DOHH2 (cell line): ENCODE results near the gene CD27.
"Not testable (repeated sequence)": the region's sequence is repeated elsewhere in the genome, so short reads cannot be mapped to it uniquely, and the experiment has no call there.

Source experiments
- EZH2phosphoT487 ChIP-seq: fragments of 200-600 bp; sonication (generic); IDR thresholded peaks from 2 replicates; pipeline ENCODE4 v1.6.1; 2017; ENCODE audit warnings: borderline replicate concordance, mild to moderate bottlenecking, antibody characterized with exemption, low read length, moderate library complexity, mixed read lengths
- TF ChIP-seq, protein P1 (sequence below): fragments of 200-600 bp; sonication (generic); IDR thresholded peaks from one replicate; pipeline ENCODE4 v1.5.1; 2014; ENCODE audit warnings: antibody characterized with exemption, mild to moderate bottlenecking, low read depth, low read length; ENCODE audit not compliant: poor library complexity, severe bottlenecking

DNA sequence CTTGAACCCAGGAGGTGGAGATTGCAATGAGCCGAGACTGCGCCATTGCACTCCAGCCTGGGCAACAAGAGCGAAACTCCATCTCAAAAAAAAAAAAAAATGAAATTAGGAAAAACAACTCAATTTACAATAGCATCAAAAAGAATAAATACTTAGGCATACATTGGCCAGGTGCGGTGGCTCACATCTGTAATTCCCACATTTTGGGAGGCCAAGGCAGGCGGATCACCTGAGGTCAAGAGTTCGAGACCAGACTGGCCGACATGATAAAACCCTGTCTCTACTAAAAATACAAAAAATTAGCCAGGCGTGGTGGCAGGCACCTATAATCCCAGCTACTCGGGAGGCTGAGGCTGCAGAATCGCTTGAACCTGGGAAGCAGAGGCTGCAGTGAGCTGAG, 17.0 kb upstream of the CD27 start:
- TF ChIP-seq, protein P1, sequence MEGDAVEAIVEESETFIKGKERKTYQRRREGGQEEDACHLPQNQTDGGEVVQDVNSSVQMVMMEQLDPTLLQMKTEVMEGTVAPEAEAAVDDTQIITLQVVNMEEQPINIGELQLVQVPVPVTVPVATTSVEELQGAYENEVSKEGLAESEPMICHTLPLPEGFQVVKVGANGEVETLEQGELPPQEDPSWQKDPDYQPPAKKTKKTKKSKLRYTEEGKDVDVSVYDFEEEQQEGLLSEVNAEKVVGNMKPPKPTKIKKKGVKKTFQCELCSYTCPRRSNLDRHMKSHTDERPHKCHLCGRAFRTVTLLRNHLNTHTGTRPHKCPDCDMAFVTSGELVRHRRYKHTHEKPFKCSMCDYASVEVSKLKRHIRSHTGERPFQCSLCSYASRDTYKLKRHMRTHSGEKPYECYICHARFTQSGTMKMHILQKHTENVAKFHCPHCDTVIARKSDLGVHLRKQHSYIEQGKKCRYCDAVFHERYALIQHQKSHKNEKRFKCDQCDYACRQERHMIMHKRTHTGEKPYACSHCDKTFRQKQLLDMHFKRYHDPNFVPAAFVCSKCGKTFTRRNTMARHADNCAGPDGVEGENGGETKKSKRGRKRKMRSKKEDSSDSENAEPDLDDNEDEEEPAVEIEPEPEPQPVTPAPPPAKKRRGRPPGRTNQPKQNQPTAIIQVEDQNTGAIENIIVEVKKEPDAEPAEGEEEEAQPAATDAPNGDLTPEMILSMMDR: not testable (repeated sequence)
- not testable (repeated sequence) for TF ChIP-seq EZH2phosphoT487
